ENCODE data around the gene BAG1.

BAG1 gene

DNA sequence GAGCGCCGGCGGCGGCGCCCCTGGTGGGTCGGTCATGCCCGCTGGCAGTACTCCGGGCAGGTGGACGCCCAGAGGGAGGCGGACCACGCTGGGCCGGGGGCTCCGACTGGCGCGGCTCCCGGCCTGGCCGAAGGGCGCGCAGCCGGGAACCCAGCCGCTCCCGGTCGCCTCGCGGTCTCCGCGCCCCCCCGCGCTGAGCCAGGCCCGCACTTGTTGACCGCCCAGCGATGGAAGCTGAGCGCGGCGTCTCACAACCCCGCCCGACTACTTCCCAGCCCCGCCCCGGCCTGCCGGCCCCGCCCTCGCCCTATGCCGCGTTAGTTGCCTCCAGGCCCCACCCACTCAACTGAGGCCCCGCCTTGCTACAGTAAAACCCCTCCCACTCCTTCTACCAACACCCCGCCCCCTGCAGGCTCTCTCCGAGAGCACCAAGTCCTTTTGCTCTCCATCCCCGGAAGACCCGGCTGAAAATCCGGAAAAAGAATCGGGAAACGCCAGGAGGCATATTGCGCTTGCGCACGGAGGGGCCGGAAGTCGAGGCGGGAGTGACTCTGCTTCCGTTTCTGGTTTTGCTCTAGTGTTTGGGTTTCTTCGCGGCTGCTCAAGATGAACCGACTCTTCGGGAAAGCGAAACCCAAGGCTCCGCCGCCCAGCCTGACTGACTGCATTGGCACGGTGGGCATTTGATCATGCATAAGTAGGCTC lies at the start of gene BAG1, which contains the start of gene CHMP5:
TSS of gene BAG1 (minus strand) at position 236 of the 705 bp plus-strand sequence.
TSS of gene CHMP5 (plus strand) at position 577 of the 705 bp plus-strand sequence. CDS start at position 607, 30 bp downstream.
- peak; percentile 100 for DNase-seq

DNA sequence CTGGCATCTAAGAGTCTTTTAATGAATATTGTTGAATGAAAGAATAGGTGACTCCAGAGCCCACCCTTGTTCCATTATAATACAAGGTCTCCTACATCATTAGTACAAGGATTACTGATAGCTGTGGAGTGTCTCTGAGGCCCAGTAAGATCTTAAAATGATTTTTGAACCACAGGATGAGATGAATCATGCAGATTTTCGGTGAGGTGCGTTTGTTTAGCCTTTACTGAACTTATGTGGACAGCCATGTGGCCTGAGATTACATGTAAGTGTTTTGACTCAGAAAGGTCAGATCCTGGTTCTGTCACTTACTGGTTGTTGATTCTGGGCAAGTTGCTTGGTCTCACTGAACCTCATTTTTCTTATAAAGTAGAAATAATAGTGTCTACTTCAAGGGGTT lies 47.4 kb upstream of the BAG1 start:
- DNase-seq, result no peak

GRCh38 chr9:33310748-33311147 lies 46.2 kb upstream of the BAG1 start:
- DNase-seq, result no peak

GRCh38 chr9:33309903-33310302 lies 45.4 kb upstream of the BAG1 start:
- DNase-seq, result no peak

GRCh38 chr9:33307067-33307466 lies 42.6 kb upstream of the BAG1 start:
- DNase-seq, result no peak

DNA sequence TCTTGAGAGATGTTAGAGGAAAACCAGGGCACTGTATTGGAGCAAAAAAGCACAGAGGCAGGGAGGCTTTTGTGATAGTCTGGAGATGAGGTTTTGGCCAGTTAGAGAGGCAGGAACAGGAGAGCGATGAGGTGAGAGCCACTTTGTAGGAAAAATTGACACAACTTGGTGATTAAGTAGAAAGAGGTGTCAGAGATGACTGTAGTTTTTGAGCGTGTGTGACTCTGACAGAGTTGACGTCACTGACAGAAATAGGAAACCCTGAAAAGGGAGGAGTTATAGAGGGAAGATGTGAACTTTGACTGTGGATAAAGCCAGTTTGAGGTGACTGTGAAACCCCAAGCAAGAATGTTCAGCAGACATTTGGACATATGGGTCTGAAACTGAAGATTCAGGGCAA lies 41.5 kb upstream of the BAG1 start:
- no peak for DNase-seq

- DNase-seq, result no peak
Measured at GRCh38 chr9:33304362-33304761, 39.9 kb upstream of the BAG1 start.

GRCh38 chr9:33300546-33300945 lies 36.0 kb upstream of the BAG1 start:
- DNase-seq, result no peak

DNA sequence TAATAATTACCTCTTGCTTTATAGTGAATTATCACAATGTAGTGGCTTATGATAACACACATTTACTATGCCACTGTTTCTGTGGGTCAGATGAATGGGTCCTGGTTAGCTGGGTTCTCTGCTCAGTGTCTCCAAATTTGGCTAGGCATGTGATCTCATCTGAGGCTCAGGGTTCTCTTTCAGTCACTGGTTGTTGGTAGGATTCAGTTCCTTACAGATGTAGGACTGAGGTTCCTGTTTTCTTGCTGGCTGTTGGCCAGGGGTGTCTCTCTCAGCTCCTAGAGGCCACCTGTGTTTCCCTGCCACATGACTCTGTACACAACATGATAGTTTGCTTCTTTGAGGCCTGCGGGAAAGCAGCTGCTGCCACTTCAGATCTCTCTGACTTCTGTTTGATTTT lies 32.9 kb upstream of the BAG1 start:
- peak; percentile 33 for DNase-seq

GRCh38 chr9:33295571-33295970 lies 31.1 kb upstream of the BAG1 start:
- DNase-seq, result no peak

GRCh38 chr9:33294670-33295432 lies 30.3 kb upstream of the BAG1 start:
- no peak for DNase-seq

DNA sequence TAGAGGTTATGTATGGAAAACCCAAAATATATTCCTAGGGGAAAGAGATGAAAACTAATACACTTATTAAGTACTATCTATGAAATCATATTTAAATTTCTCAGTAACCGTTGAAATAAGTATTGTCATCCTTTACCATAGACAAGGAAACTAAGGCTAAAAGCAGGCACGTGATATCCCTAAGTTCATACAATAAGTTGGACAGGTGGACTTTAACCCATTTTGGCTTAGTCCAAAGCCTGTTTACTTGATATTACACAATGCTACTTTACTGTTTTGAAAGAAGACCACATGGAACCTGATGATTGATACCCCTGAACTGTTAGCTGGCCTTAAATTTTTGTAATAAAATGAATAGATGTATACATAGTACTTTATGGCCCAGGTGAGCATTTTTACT lies 29.3 kb upstream of the BAG1 start:
- no peak for DNase-seq

DNA sequence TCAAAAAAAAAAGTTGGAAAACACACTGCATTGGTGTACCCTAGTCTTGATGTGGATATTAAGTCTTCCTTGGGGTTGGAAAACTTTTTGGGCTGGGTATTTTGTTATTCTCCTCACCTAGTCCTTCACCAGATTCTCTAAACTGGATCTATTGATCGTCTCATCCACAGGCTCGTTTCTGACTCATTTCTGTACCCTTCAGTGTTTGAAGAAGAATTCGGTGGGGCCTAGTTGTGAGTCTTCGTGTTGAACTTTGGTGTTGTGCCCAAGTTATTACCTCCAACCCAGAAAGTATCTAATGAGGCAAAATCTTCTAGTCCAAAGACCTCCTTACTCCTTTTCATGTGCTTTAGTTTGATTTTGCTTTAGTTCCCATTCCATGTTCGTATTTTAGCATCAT lies 27.4 kb upstream of the BAG1 start:
- DNase-seq, result no peak

DNA sequence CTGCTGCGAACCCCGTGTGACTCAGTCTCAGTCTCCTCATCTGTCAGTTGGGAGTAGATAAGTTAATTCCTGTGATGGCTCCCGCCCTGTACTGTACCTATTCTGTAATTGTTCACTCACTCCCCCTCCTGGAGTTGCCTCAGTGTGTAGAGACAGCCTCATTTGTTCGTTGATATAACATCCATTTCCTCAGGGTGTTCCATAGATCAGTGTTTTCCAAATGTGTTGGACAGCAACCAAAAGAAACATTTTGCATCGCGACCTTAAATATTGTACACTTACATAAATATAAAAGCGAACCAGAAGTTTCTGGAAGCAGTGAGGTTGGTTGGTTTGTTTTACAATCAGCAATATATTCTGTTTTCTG lies 26.5 kb upstream of the BAG1 start:
- no peak for DNase-seq

GRCh38 chr9:33290247-33291030 lies 25.9 kb upstream of the BAG1 start, which contains the start of gene NFX1:
Gene NFX1 (plus strand): TSS chr9:33290516. CDS start chr9:33290573, 57 bp downstream.
- DNase-seq, result peak; percentile 99

GRCh38 chr9:33289936-33290246 lies 25.4 kb upstream of the BAG1 start:
- no peak for DNase-seq

DNA sequence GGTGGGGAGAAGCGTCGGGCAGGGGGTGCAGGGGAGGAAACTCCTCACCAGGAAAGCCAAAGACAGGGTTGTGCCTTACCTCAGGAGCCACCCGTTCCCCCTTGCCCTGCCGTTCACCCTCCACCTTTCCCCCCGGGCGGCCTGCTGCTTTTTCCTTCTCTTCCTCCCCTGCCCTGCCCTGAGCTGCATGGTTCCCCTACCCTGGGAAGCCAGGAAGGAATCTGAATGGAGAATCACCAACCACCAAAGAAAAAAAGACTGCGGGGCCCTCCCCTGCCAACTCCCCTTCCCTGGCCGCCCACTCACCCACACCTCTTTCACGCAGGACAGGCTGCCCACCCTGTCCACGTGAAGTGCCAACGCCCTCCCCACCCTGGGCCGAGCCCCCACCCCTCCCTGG lies 25.0 kb upstream of the BAG1 start:
- DNase-seq, result peak; percentile 43

- peak; percentile 38 for DNase-seq
Measured at GRCh38 chr9:33288828-33289483, 24.4 kb upstream of the BAG1 start.

- DNase-seq, result peak; percentile 26
Measured at GRCh38 chr9:33288235-33288634, 23.7 kb upstream of the BAG1 start.

- DNase-seq, result peak; percentile 33
Measured at GRCh38 chr9:33287087-33287490, 22.6 kb upstream of the BAG1 start.

DNA sequence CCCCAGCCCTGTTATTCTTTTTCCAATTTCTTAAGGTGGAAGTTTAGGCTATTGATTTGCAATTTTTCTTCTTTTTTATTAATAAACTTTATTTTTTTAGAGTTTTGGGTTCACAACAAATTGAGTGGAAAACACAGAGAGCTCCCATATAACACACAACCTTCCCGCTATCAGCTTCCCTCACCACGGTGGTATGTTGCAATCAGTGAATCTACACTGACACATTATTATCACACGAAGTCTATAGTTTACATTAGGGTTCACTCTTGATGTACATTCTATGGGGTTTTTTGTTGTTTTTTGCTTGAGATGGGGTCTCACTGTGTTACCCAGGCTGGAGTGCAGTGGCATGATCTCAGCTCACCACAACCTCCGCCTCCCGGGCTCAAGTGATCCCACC lies 21.0 kb upstream of the BAG1 start:
- DNase-seq, result no peak

- DNase-seq, result no peak
Measured at GRCh38 chr9:33277484-33277883, 13.0 kb upstream of the BAG1 start.

GRCh38 chr9:33273972-33274328 lies 9.4 kb upstream of the BAG1 start:
- DNase-seq, result no peak

Data from right hindlimb (tissue), 1 donor.